Mammary epithelial cell (primary cell): ENCODE results near the gene ADGRD1.

Experiments
- CTCF ChIP-seq, 2 donors: IDR thresholded peaks in 1 of 2; conservative IDR thresholded peaks in 1 of 2; 2 replicates each; pipeline ENCODE4 v1.5.1; 2011 to 2012; ENCODE audit warnings: inconsistent platforms in 2 of 2, low read length in 2 of 2, mild to moderate bottlenecking in 2 of 2, control low read depth in 1 of 2, low read depth in 1 of 2; ENCODE audit not compliant: insufficient read depth in 1 of 2; ENCODE audit errors: extremely low read depth in 1 of 2
- EZH2 ChIP-seq: IDR thresholded peaks from 2 replicates; pipeline ENCODE4 v1.6.1; 2012; ENCODE audit warnings: low read length, inconsistent platforms, borderline replicate concordance

GRCh38 chr12:131138638-131139362 lies 185.1 kb downstream of the ADGRD1 start:
- TF ChIP-seq CTCF (conservative IDR thresholded peaks at IDR 0.05 in 1 of 2, IDR thresholded peaks at IDR 0.05 in 1 of 2; ENCODE audit: extremely low read depth in 1 of 2, insufficient read depth in 1 of 2, low read depth in 1 of 2, low read length in 2 of 2) (no peak), EZH2 (no peak)
